Fibroblast of skin of right biceps (primary cell): ENCODE results near the gene CNPY1.

Experiments
- DNase-seq: peaks from one replicate; pipeline ENCODE4 v3.0.0-alpha.2; 2013

The CNPY1 gene

DNA sequence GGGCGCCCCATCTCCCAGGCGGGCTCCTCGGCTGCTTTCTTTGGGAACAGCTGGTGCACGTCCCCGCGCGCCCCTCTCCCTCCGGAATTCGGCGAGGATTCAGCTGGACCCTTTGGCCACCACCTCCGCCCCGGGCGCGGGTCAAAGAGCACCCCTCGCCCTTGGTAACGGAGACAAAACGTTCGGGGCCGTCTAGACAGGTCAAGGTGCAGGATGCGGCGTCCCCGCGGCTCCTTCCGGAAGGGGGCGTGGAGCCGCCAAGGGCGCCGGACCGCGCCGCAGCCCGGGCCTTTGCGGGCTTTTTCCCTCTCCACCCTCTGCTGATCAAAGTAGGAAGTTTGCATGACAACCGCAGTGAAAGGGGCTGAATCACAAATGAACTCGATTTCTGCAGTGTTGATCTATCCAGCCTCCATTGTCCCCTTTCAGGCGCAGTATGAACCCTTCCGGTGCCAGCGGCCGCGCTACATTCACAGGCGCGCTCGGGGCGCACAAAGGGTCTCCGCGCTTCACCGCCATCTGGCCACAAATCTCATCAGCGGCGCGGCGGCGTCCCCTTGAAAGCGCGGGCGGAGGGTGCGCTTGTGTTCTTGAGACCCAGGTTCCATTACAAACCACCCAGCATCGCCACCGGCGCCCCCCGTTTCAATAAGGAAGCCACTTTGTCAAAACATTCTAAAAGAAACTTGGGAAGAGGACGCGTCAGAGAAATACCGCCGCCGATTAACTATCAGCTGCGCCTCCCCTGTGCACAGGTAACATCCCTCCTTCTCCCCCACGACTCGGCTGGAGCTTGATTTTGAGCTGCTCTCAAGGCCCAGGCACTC is 36.4 kb downstream of the CNPY1 start:
- no peak for DNase-seq

DNA sequence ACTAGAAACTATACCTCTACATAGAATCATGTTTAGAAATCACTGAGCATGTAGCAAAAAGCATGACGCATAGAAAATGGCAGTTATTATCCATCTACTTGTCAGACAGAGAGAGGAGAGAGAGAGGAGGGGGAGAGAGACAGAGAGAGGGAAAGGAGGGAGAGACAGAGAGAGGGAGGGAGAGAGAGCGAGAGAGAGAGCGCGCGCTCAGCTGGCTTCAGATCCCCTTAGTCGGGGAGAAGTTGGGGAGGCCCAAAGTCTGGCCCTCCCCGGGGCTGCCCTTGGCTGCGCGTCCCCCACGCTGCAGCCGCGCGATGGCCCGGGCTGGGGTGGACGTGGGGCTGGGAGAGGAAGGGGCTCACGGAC is 37.0 kb downstream of the CNPY1 start:
- DNase-seq: no peak

DNA sequence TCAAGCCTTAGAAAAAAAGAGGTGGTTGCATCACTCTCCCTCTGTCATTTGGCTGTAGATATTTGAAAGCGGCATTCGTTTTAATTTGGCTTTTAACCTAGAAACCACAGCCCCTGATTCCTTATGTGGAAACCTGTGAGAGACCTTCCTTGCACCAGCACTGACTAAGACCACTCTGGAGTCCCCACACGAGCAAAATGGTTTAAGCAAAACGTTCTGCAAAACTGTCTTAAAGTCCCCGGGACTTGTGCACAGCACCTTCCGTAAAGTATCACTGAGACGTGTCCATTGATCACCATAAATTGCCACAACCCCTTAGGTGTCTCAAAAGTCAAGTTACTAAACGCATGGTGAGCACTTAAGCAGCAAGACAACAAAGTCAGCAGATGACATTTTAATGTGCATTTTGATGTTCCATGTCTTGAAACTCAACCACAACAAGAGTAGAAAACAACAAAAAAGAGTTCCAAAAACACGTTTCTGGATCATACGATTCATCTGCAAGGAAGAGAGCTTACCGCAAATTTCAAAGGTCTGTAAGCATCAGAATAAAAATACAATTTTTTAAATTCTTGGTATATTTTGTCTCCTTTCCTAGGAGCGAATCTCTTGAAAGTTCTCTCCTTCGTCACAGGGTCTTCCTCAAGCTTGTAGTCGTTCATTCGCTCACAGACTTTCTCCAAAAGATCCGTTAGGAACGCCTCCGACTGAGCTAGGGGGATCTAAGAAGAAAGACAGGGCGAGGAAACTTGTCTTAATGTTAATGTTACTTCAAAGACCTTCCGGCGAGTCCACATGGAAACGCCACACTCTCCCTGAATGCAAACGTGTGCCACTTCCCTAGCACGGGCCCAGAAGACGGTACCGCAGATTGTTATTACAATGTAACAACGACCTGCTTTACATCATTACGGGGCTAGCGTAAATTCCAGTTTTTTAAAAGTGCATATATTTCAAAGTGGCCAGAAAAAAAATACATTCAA is 37.7 kb downstream of the CNPY1 start:
- no peak for DNase-seq

DNA sequence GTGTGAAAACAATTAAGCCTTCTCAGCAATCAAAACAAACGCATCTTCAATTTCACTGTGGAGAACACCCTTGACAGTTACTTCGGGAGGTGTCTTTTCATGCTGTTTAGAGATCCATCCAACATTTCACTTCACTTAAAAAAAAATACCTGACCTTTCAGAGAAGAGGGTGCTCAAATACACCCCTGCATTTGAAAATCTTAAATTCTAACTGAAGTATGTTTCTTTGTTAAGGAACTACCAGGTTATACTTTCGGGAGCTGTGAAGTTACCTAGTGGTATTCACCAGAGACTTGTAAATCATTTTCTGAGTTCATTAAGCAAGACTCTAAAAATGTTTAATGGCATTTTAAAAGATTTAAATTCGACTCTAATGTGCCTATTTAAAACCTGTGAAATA is 38.8 kb downstream of the CNPY1 start:
- DNase-seq: no peak

DNA sequence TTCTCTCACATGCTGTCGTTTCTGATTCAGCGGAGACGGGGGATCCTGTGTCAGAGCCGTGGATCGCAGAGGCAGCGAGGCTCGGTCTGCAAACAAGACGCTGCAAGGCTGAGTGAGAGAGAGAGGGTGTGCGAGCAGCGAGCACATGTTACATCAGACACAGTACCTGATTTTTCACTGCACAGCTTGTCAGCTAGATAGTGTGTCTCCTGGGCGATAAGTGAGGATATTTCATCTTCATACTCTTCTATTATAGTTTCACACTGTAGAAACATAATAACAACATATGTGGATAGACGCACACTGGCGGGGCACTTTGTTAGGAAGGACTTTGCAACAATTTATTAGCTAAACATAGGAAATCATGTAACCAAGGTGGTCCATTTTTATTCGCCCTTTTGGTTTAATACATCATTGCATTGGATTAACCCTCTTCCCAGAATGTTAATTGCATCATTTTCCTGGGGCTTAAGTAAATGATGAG is 39.5 kb downstream of the CNPY1 start:
- DNase-seq: no peak

DNA sequence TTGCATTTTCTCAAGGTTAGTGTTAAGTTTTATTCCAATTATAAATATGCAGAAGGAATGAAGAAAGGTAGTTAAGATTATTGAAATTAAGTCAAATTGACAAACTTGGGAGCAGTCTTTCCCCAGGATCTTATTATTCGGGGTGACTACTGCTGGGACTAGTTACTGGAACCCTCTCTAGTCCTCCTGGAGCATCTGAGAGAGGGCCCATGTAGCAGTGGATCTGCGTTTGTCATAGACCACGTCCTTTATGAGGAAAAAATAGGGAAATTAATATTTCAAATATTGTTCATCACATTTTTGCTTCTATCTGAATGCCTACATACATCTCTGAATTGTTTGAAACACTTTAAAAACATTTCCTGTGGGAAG is 41.0 kb downstream of the CNPY1 start:
- DNase-seq: no peak

DNA sequence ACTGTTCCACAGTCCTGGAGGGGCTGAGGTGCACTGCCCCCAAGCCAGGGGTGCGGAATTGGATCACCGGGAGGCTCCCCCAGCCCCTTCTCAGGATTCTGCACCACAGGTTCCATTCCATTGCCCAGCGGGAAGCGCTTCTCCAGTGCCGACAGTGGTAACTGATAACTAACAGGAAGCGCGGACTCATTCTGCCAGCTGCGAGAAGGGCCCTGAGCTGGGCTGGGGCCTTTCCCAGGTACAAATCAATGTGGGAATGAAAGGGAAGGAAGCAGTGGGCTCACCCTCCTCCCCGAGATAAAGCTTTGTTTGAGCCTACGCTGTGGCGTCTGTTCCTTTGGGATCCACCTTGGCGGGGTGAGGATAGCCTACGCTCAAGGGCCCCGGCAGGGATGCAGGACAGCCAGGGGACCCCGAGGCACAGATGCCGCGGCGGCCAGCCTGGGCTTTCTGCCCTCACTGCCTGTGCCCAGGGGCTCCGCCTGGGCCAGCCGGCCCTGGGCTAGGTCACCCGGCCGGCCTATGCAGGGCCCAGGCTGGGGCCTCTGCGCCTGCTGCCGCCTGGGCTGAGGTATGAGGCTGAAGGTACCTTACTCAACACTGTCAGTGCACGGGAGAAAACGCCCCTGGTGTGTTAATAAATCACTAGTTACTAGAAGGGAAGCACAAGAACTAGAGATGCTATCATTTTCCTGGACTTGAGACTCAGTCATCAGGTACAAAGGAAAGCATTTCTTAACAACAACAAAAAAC is 49.0 kb downstream of the CNPY1 start:
- DNase-seq: no peak

DNA sequence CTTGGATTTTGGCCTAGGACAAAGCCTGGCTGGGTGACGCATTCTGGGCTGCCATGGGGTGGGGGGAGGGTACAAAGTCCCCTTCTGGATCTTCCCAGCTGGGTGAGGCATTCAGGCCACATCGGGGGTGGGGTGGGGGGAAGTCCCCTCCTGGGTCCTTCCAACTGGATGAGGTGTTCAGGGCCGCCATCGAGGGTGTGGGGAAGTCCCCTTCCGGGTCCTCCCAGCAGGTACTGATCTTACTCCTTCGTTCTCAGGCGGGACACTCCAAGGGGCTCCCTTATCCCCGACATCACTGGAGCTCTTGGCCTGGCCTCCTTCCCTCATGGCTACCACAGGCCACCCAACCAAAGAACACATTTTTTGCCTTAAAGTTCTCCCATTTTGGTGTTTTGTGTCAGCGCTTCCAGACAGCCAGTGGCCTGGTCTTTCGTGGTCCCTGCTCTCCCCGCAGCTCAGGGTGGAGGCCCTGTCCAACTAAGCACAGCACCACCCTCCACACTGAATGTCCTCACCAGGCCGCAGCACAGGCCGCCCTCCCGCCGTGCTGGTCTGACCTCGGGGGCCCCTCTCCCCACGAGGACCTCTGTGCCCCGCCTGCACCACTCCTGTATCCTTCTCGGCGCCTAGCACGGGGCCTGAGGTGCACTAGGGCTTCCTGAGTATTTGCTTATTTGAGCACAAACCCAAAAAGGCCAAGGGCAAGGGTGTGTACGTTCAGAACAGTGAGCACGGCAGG is 49.9 kb downstream of the CNPY1 start:
- DNase-seq: no peak

DNA sequence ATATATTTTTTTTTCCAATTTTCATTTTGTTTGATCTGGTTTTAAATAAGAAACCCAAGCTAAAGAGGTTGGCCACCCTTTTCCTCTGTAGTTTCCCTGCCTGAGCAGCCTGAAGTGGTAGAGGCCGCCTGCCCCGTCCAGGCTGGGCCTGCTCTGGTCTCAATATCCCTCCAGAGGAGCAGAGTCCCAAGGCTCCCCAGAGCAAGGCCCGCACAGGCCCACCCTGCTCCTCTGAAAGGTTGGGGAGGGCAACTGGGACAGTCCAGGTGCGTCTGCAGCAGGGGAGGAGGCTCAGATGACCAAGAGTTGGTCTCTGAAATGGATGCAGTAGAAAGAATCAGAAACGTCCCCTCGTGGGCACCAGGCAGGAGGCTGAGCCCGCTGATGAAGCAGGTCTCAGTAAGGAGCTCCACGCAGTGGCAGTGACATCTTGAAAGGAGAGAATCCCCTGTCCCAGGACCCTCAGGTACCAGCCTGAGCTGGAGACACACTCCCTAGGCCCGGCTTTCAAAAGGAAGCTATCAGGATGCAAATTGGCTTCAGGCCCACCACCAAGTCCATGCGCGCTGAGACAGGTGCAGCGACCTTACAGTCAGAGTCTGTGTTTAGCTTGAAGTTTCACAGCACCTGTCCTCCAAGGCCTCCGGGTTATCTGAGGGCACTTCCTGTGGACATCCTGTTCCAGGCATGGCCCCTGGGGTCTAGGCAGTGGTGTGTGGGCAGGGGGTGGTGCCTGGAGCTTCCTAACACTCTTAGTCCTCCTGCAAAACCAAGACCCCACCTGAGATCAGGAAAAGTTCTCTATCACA is 50.7 kb downstream of the CNPY1 start:
- DNase-seq: no peak

DNA sequence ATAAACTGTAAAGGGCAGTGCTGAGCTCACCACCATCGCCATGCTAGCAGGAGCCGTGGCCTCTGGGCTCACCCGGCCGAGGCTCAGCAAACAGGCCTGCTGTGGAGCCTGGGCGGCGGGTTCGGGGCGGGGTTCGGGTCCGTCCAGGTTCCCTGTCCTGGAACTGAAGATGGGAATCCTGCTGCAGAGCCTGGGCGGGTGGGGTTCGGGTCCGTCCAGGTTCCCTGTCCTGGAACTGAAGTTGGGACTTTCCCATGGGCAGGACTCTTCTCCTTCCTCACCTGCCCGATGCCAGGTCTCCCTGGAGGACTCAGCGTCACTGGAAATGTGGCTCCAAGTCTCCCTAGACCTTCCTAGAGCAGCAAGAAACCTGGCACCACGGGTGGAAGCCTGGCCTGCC is 51.8 kb downstream of the CNPY1 start:
- DNase-seq: no peak

DNA sequence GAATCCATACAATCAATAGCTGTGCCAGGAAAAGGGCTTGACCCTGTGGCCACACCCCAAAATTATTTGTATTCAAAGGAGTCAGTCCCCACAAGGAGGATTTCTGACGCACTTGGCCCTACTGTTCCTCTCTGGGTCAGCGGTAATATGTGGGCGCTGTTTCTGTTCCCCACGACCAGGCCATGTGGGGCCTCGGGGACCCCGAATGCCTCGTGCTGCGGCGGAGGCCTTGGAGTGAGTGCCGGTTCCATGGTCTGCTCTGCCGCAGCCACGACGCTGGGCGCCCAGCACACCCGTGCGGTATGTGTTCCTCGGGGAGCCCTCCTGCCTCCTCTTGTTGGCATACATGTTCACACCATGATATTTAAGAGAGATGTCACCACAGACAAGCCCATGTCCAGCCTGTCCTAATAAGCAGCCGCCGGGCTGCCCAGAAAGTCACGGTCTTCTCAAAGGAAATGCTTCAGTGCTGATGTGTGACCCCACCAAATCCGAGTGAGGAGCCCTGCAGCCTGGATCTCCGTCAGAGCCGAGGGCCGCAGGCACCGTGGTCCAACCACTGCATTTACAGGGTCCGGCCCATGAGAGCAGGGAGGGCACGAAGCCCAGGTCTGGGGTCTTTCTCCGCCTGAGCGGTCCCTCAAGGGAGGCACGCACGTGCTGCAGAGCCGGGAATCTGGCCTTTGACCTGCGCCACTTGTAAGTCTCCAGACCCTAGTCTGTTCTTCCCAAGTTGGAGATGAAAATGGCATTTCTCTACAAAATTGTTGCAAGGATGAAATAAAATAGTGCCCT is 52.4 kb downstream of the CNPY1 start:
- no peak for DNase-seq

DNA sequence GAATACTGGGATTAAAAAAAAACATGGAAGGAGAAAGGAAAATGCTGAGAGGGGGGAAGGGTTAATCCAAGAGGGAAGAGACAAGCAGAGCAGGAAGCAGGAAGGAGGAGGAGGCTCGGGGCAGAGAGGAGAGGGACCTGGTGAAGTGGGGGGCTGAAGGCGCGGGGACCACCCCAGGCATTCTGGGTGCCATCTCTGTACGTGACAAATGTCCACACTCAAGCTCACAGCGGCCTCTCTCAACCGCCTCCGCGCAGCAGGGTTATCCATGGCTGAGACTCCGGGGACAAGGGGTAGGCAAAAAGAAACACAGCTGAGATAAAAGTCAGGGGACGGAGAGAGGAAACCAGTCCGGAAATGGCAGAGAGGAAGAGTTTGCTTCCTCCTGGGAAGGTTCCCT is 54.5 kb downstream of the CNPY1 start:
- no peak for DNase-seq

DNA sequence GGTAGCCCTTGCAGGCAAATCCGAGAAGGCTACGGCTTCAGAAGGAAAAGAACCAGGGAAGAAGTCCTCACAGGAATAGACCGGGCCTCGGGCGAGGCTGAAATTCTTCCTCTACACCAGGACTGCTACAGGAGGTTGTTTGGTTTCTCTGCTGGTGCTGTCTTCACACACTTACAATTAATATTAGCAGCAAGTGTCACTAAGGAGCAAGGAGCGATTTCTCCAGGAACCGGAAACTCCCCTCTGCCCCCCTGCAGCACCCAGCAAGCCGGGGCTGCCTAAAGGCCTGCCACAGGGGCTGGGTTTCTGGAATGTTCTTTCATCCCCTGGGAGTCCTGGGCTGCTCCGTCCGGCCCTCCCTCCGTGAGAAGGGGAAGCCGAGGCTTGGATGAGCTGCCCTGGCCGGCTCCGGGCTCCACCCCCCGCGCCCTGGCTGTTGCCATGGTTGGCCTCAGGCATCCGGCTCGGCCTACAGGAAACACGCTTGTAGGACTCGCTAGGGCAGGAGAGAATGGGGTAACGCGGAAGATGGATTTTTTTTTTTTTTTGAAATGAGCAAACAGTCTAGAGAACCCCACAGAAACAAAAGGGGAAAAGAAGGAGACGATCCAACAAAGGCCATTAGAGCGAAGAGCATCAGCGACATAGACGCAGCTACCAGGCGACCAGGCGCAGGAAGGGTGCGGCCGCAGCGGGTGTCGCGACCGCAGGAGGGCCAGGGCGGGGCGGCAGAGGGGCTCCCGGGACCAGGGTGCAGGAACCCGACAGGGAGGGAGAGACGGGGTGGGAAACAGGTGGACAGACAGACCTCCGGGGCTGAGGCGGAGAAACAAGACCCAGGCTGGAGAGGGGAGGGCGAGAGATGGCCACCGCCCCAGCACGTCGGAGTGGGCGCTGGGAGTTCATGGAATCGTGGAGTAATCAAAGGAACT is 55.4 kb downstream of the CNPY1 start:
- DNase-seq: no peak

DNA sequence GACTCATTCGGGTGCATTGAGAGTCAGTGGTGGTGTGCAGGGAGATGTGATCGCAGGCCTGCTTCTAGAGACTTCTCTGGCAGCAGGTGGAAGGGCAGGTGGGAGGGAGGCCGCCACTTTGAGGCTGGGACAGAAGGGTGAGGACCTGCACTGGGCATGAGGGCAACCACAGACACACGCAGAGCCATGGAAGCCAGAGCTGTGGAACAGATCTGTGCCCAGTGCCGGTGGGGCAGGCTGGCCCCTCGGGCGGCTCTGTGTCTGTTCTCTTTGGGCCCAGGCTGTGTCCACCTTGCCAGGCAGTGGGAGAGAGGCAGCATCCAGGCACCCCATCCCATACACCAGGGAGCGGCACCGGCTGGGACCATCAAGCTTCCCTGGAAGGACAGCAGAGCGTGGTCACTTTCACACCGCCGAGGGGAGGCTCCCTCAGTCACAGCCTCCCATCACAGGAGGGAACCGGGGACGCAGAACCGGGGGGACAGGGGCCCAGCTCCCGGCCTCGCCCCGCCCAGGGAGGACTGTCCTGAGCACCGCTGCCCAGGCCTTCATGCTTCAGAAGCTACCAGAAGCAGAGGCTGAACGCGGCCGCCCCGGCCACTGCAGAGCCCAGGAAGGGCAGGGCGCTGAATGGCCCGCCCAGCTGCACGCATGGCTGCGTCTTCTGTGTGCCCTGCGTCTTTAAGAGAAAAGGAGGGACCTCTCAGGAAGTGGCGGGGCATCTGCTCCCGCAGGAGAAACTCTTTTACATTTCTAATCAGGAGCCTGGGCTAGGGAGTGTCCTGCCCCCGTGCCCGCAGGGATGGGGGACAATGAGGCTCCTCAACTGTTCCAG is 56.3 kb downstream of the CNPY1 start:
- DNase-seq: no peak

DNA sequence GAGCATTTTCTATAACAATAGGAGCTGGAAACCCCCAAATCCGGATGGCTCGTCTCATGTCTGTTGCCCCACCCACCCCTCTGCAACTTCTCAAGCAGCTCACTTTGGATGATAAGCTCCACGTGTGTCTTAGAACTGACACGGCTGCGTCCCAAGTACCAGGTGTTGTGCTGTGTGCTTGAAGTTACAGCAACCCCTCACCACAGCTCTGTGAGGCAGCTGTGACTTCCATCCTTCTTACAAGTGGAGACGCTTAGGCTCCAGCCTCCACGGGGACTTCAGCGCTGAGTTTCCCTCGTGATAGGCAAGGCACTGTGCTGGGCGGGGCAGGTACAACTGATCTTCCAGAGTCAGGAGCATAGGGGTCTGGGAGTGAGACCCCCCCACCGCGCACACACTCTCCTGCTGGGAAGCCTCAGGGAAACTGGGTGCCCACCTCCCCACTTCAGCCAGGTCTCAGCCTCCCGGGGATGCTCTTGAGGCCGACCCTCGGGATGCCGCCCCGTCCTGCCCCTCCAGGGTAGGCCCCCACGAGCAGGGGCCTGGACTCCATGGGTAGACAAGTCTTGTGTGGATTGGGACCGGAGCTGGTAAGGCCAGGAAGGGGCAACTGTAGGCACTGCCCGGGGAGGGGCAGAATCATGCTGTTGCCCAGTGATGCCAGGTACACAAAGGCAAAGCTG is 57.1 kb downstream of the CNPY1 start:
- DNase-seq: no peak

DNA sequence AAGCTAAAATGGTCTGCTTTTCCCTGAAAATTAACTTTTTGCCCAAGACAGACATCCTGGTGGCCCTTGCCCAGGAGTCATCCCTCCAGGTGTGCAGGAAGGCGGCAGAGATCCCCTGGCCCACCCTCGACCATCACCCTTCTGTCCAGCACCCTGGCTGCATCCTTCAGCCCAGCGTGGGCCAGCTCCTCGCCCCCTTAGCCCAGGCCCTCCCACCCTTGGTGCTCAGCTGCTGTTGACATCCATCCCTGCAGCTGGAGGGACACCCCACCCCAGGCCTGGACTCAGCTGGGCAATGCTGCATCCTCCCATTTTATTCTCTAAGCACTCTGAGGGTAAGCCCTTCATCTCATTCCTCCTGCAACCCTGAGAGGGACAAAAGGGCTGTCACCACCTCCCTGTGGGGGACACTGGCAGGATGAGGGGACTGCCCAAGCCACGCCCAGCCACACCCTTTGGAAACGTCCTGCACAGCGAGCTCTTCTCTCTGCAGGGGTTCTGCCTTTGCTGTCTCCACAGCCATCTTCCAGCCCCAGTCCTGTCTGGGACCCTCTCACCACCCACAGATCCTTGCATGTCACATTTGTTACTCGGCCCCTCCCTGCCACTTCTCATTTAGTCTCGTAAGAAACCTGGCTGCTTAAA is 57.8 kb downstream of the CNPY1 start:
- no peak for DNase-seq
